ENCODE data around the gene PCK2.

DNA sequence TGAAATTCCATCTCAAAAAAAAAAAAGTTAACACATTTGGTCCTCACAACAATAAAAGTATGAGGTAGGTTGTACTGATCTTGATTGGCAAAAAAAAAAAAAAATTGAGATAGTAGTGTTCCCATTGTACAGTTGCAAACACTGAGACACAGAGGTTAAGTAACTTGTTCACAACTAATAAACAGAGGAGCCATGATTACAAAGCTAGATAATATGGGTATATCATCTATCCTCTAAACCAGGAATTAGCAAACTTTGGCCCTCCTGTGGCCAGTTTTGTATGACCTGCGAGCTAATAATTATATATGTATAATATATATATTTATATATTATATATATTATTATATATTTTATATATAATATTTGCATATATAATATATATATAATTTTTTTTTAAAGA lies 39.6 kb downstream of the PCK2 start:
- TF ChIP-seq SP1 (IDR thresholded peaks at IDR 0.05) = no peak
- no peak for TF ChIP-seq CTCF (IDR thresholded peaks at IDR 0.05; ENCODE audit: low read depth, low read length, missing input control)
- TF ChIP-seq, protein P1, sequence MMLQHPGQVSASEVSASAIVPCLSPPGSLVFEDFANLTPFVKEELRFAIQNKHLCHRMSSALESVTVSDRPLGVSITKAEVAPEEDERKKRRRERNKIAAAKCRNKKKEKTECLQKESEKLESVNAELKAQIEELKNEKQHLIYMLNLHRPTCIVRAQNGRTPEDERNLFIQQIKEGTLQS (IDR thresholded peaks at IDR 0.05) = no peak
- TF ChIP-seq, protein P2, sequence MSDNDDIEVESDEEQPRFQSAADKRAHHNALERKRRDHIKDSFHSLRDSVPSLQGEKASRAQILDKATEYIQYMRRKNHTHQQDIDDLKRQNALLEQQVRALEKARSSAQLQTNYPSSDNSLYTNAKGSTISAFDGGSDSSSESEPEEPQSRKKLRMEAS (IDR thresholded peaks at IDR 0.05) = no peak
- TF ChIP-seq FOXA1 (IDR thresholded peaks at IDR 0.05) = no peak
- no peak for TF ChIP-seq GABPA (IDR thresholded peaks at IDR 0.05 in 1 of 2, conservative IDR thresholded peaks at IDR 0.05 in 1 of 2)
- TF ChIP-seq HNF4A (conservative IDR thresholded peaks at IDR 0.05) = no peak
- TF ChIP-seq, protein P3, sequence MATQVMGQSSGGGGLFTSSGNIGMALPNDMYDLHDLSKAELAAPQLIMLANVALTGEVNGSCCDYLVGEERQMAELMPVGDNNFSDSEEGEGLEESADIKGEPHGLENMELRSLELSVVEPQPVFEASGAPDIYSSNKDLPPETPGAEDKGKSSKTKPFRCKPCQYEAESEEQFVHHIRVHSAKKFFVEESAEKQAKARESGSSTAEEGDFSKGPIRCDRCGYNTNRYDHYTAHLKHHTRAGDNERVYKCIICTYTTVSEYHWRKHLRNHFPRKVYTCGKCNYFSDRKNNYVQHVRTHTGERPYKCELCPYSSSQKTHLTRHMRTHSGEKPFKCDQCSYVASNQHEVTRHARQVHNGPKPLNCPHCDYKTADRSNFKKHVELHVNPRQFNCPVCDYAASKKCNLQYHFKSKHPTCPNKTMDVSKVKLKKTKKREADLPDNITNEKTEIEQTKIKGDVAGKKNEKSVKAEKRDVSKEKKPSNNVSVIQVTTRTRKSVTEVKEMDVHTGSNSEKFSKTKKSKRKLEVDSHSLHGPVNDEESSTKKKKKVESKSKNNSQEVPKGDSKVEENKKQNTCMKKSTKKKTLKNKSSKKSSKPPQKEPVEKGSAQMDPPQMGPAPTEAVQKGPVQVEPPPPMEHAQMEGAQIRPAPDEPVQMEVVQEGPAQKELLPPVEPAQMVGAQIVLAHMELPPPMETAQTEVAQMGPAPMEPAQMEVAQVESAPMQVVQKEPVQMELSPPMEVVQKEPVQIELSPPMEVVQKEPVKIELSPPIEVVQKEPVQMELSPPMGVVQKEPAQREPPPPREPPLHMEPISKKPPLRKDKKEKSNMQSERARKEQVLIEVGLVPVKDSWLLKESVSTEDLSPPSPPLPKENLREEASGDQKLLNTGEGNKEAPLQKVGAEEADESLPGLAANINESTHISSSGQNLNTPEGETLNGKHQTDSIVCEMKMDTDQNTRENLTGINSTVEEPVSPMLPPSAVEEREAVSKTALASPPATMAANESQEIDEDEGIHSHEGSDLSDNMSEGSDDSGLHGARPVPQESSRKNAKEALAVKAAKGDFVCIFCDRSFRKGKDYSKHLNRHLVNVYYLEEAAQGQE (IDR thresholded peaks at IDR 0.05) = no peak
- no peak for TF ChIP-seq YY1 (IDR thresholded peaks at IDR 0.05)
- TF ChIP-seq, protein P4, sequence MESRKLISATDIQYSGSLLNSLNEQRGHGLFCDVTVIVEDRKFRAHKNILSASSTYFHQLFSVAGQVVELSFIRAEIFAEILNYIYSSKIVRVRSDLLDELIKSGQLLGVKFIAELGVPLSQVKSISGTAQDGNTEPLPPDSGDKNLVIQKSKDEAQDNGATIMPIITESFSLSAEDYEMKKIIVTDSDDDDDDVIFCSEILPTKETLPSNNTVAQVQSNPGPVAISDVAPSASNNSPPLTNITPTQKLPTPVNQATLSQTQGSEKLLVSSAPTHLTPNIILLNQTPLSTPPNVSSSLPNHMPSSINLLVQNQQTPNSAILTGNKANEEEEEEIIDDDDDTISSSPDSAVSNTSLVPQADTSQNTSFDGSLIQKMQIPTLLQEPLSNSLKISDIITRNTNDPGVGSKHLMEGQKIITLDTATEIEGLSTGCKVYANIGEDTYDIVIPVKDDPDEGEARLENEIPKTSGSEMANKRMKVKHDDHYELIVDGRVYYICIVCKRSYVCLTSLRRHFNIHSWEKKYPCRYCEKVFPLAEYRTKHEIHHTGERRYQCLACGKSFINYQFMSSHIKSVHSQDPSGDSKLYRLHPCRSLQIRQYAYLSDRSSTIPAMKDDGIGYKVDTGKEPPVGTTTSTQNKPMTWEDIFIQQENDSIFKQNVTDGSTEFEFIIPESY (IDR thresholded peaks at IDR 0.05) = no peak
- TF ChIP-seq RAD21 (IDR thresholded peaks at IDR 0.05) = no peak
- no peak for TF ChIP-seq RXRA (IDR thresholded peaks at IDR 0.05)

Measured in liver (tissue), 3 donors.